Astrocyte (in vitro differentiated cells and primary cell): ENCODE results near the gene COPB2.

Source experiments
- EZH2 ChIP-seq: IDR thresholded peaks from 2 replicates; pipeline ENCODE4 v1.6.1; 2012; ENCODE audit warnings: mild to moderate bottlenecking, low read length, inconsistent platforms; ENCODE audit not compliant: insufficient read depth
- TF ChIP-seq, protein P1 (sequence below): IDR thresholded peaks from 2 replicates; pipeline ENCODE4 v1.5.1; 2011; ENCODE audit warnings: low read depth, mild to moderate bottlenecking, inconsistent platforms, low read length, moderate library complexity; ENCODE audit not compliant: insufficient read depth

GRCh38 chr3:139433089-139433488, 43.6 kb upstream of the COPB2 start:
- TF ChIP-seq, protein P1, sequence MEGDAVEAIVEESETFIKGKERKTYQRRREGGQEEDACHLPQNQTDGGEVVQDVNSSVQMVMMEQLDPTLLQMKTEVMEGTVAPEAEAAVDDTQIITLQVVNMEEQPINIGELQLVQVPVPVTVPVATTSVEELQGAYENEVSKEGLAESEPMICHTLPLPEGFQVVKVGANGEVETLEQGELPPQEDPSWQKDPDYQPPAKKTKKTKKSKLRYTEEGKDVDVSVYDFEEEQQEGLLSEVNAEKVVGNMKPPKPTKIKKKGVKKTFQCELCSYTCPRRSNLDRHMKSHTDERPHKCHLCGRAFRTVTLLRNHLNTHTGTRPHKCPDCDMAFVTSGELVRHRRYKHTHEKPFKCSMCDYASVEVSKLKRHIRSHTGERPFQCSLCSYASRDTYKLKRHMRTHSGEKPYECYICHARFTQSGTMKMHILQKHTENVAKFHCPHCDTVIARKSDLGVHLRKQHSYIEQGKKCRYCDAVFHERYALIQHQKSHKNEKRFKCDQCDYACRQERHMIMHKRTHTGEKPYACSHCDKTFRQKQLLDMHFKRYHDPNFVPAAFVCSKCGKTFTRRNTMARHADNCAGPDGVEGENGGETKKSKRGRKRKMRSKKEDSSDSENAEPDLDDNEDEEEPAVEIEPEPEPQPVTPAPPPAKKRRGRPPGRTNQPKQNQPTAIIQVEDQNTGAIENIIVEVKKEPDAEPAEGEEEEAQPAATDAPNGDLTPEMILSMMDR = no peak
- TF ChIP-seq EZH2 = no peak
